IPS-15b (cell line): Measurements from ENCODE around the gene SPAG16.

Experiments
- H3K27me3 ChIP-seq: one replicate; pipeline ENCODE4 v1.6.1; 2013; ENCODE audit warnings: low read length; ENCODE audit not compliant: control insufficient read depth, insufficient read depth
- H3K36me3 ChIP-seq: one replicate; pipeline ENCODE4 v1.6.1; 2013; ENCODE audit warnings: low read length; ENCODE audit not compliant: control insufficient read depth, insufficient read depth
- H3K4me1 ChIP-seq: one replicate; pipeline ENCODE4 v1.6.1; 2013; ENCODE audit warnings: mild to moderate bottlenecking, low read length; ENCODE audit not compliant: control insufficient read depth, insufficient read depth
- H3K4me3 ChIP-seq: one replicate; pipeline ENCODE4 v1.5.1; 2013; ENCODE audit warnings: low read depth, low read length
- H3K9ac ChIP-seq: one replicate; pipeline ENCODE4 v1.6.1; 2013; ENCODE audit warnings: low read depth, mild to moderate bottlenecking, low read length
- H3K9me3 ChIP-seq: one replicate; pipeline ENCODE4 v1.6.1; 2013; ENCODE audit warnings: mild to moderate bottlenecking, low read length; ENCODE audit not compliant: control insufficient read depth, insufficient read depth

The SPAG16 gene

GRCh38 chr2:213726101-213726500, 441.8 kb downstream of the SPAG16 start:
- H3K4me3 ChIP-seq: no peak overlapping the region
- H3K4me1 ChIP-seq: no peaks in the 10 kb centered on the region
- no peaks in the 10 kb centered on the region for H3K36me3 ChIP-seq
- no peak overlapping the region for H3K9ac ChIP-seq
- no peaks in the 10 kb centered on the region for H3K27me3 ChIP-seq
- no peaks in the 10 kb centered on the region for H3K9me3 ChIP-seq

GRCh38 chr2:213733893-213734292, 449.6 kb downstream of the SPAG16 start:
- Histone ChIP-seq H3K27me3 (no peaks in the 10 kb centered on the region), H3K4me3 (no peak overlapping the region), H3K4me1 (no peaks in the 10 kb centered on the region), H3K9me3 (no peaks in the 10 kb centered on the region), H3K9ac (no peak overlapping the region), H3K36me3 (no peaks in the 10 kb centered on the region)

- Histone ChIP-seq H3K4me1 (no peaks in the 10 kb centered on the region), H3K9ac (no peak overlapping the region), H3K36me3 (no peaks in the 10 kb centered on the region), H3K4me3 (no peak overlapping the region), H3K9me3 (no peaks in the 10 kb centered on the region), H3K27me3 (no peaks in the 10 kb centered on the region)
Observed at GRCh38 chr2:213740453-213740852, 456.2 kb downstream of the SPAG16 start.

GRCh38 chr2:213751446-213751845, 467.2 kb downstream of the SPAG16 start:
- Histone ChIP-seq H3K27me3 (no peaks in the 10 kb centered on the region), H3K4me3 (no peak overlapping the region), H3K36me3 (no peaks in the 10 kb centered on the region), H3K9ac (no peak overlapping the region), H3K4me1 (no peaks in the 10 kb centered on the region), H3K9me3 (no peaks in the 10 kb centered on the region)

GRCh38 chr2:213752575-213752974, 468.3 kb downstream of the SPAG16 start:
- Histone ChIP-seq H3K36me3 (no peaks in the 10 kb centered on the region), H3K4me1 (no peaks in the 10 kb centered on the region), H3K4me3 (no peak overlapping the region), H3K9me3 (no peaks in the 10 kb centered on the region), H3K27me3 (no peaks in the 10 kb centered on the region), H3K9ac (no peak overlapping the region)

- H3K4me1 ChIP-seq: no peaks in the 10 kb centered on the region
- H3K9ac ChIP-seq: no peak overlapping the region
- H3K9me3 ChIP-seq: no peaks in the 10 kb centered on the region
- H3K4me3 ChIP-seq: no peak overlapping the region
- no peaks in the 10 kb centered on the region for H3K27me3 ChIP-seq
- no peaks in the 10 kb centered on the region for H3K36me3 ChIP-seq
Observed at GRCh38 chr2:213757525-213757924, 473.3 kb downstream of the SPAG16 start.

- Histone ChIP-seq H3K4me3 (no peak overlapping the region), H3K4me1 (peaks cover 3% of the 10 kb centered on the region), H3K27me3 (no peaks in the 10 kb centered on the region), H3K9ac (no peak overlapping the region), H3K9me3 (no peaks in the 10 kb centered on the region), H3K36me3 (no peaks in the 10 kb centered on the region)
Observed at GRCh38 chr2:213763354-213763753, 479.1 kb downstream of the SPAG16 start.

- Histone ChIP-seq H3K4me1 (peaks cover 3% of the 10 kb centered on the region), H3K9ac (no peak overlapping the region), H3K27me3 (no peaks in the 10 kb centered on the region), H3K4me3 (no peak overlapping the region), H3K36me3 (no peaks in the 10 kb centered on the region), H3K9me3 (no peaks in the 10 kb centered on the region)
Observed at GRCh38 chr2:213763963-213764362, 479.7 kb downstream of the SPAG16 start.

- no peak overlapping the region for H3K9ac ChIP-seq
- no peaks in the 10 kb centered on the region for H3K27me3 ChIP-seq
- peaks cover 3% of the 10 kb centered on the region for H3K4me1 ChIP-seq
- H3K9me3 ChIP-seq: no peaks in the 10 kb centered on the region
- H3K4me3 ChIP-seq: no peak overlapping the region
- no peaks in the 10 kb centered on the region for H3K36me3 ChIP-seq
Observed at GRCh38 chr2:213764849-213765248, 480.6 kb downstream of the SPAG16 start.

GRCh38 chr2:213766062-213766461, 481.8 kb downstream of the SPAG16 start:
- no peak overlapping the region for H3K4me3 ChIP-seq

GRCh38 chr2:213766465-213766901, 482.2 kb downstream of the SPAG16 start:
- Histone ChIP-seq H3K4me3 (no peak overlapping the region), H3K36me3 (no peaks in the 10 kb centered on the region), H3K9ac (no peak overlapping the region), H3K27me3 (no peaks in the 10 kb centered on the region), H3K4me1 (peaks cover 3% of the 10 kb centered on the region), H3K9me3 (no peaks in the 10 kb centered on the region)

More at GRCh38 chr2:213766062-213766461, 481.8 kb downstream of the SPAG16 start:
- H3K4me1 ChIP-seq: peaks cover 3% of the 10 kb centered on the region
- no peaks in the 10 kb centered on the region for H3K9me3 ChIP-seq
- H3K9ac ChIP-seq: no peak overlapping the region
- no peaks in the 10 kb centered on the region for H3K36me3 ChIP-seq
- no peaks in the 10 kb centered on the region for H3K27me3 ChIP-seq

- Histone ChIP-seq H3K9me3 (no peaks in the 10 kb centered on the region), H3K4me1 (peaks cover 3% of the 10 kb centered on the region), H3K4me3 (no peak overlapping the region), H3K9ac (no peak overlapping the region), H3K36me3 (no peaks in the 10 kb centered on the region), H3K27me3 (no peaks in the 10 kb centered on the region)
Observed at GRCh38 chr2:213787869-213788268, 503.6 kb downstream of the SPAG16 start.

GRCh38 chr2:213789940-213790339, 505.7 kb downstream of the SPAG16 start:
- Histone ChIP-seq H3K36me3 (no peaks in the 10 kb centered on the region), H3K9ac (no peak overlapping the region), H3K4me3 (no peak overlapping the region), H3K27me3 (no peaks in the 10 kb centered on the region), H3K4me1 (peaks cover 3% of the 10 kb centered on the region), H3K9me3 (no peaks in the 10 kb centered on the region)
